AG04449 (cell line): Measurements from ENCODE around the gene DCAF15.

ENCODE experiments used
- CTCF ChIA-PET: fragments of 350-600 bp; formaldehyde crosslinking; extraction: SDS; loops from one replicate; lab custom pipeline; 2021; ENCODE audit warnings: antibody characterized with exemption; lab: Yijun Ruan, JAX
- POLR2A ChIA-PET: fragments of 400-600, 350-600 bp; formaldehyde crosslinking; extraction: SDS; loops from one replicate; lab custom pipeline; 2020; ENCODE audit warnings: antibody characterized with exemption, inconsistent platforms; lab: Yijun Ruan, JAX
- DNase-seq: peaks from one replicate; pipeline ENCODE4 v3.0.0-alpha.2; 2010; ENCODE audit warnings: low read depth, low spot score
- H3K4me3 ChIP-seq: 2 replicates; pipeline ENCODE4 v1.5.1; 2011; ENCODE audit warnings: low read depth, mild to moderate bottlenecking, control low read depth, low read length
- TF ChIP-seq, protein P1 (sequence below): IDR thresholded peaks from one replicate; pipeline ENCODE4 v1.5.1; 2011; ENCODE audit warnings: mild to moderate bottlenecking, moderate library complexity, low read length, control low read depth, inconsistent platforms; ENCODE audit not compliant: insufficient read depth; ENCODE audit errors: missing control alignments

Gene DCAF15

DNA sequence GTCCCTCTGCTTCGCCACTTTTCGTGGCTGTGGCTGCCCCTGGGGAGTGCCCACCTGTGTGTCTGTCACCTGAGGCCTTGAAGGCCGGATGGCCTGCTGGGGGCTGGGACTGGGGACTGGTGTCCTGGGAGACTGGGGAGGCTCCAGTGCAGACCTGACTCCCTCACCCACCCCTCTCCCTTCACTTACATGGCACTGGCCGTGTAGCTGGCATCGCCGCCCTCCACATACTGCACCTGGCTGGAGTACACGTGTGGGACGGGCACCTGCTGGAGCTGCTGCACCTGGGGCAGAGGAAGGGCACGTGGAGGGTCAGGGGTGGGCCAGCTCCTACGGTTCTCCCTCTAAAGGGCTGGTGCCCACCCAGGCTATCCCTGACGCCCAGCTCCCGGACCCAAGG, 25.5 kb downstream of the DCAF15 start:
- TF ChIP-seq, protein P1, sequence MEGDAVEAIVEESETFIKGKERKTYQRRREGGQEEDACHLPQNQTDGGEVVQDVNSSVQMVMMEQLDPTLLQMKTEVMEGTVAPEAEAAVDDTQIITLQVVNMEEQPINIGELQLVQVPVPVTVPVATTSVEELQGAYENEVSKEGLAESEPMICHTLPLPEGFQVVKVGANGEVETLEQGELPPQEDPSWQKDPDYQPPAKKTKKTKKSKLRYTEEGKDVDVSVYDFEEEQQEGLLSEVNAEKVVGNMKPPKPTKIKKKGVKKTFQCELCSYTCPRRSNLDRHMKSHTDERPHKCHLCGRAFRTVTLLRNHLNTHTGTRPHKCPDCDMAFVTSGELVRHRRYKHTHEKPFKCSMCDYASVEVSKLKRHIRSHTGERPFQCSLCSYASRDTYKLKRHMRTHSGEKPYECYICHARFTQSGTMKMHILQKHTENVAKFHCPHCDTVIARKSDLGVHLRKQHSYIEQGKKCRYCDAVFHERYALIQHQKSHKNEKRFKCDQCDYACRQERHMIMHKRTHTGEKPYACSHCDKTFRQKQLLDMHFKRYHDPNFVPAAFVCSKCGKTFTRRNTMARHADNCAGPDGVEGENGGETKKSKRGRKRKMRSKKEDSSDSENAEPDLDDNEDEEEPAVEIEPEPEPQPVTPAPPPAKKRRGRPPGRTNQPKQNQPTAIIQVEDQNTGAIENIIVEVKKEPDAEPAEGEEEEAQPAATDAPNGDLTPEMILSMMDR = no peak
- ChIA-PET CTCF (no interaction called here), POLR2A (interaction anchor here (0.7 kb wide), 1 partner anchor 10 kb away, joined by 3 read pairs; no protein-coding TSS in a partner anchor)
- no peak for DNase-seq
- no peak overlapping the region for H3K4me3 ChIP-seq

DNA sequence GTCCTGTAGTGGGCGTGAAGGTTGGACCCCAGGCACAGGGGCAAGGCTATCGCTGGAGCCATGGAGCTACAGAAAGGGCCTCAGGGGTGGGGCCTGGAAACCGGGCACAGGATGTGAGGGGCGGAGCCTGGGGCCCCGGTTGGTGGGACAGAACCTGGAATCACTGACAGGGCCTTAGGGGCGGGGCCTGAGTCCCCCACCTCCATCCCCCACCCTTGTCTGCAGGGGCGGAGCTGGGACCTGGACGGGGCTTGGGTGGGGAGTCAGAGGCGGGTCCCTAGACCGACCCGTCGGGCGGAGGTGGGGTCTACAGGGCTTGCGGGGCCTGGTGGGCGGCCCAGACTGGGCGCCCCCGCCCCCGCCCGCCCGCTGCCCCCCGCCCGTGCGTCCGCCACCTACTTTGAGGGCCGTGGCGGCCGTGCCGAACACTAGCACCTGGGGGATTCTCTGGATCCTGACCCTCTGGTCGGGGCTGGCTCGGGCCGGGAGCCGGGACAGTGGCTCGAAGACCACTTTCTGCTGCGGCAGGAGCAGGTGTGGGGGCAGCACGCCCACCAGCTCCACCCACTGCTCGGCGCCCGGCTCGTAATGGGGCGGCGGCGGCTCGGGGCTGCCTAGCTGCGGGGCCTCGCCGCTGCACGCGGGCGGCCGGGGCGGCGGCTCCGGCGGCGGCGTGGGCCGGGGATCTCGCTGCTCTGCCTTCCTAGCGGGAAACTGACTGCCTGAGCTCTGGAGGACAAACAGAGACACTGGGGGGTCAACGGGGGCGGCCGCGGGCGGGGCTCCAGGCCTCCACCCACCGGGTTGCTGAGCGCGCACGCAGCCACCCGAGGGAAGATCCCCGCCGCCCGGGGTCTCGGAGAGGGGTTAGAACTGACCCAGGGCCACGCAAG, 26.3 kb downstream of the DCAF15 start:
- no peak for DNase-seq
- TF ChIP-seq, protein P1 = no peak
- H3K4me3 ChIP-seq = no peak overlapping the region; the same call in 1 of the 2 replicates
- ChIA-PET POLR2A (no interaction called here), CTCF (interaction anchor here (0.6 to 1.3 kb wide), 2 partner anchors 15 to 78 kb away, joined by 3 read pairs; no protein-coding TSS in a partner anchor)

DNA sequence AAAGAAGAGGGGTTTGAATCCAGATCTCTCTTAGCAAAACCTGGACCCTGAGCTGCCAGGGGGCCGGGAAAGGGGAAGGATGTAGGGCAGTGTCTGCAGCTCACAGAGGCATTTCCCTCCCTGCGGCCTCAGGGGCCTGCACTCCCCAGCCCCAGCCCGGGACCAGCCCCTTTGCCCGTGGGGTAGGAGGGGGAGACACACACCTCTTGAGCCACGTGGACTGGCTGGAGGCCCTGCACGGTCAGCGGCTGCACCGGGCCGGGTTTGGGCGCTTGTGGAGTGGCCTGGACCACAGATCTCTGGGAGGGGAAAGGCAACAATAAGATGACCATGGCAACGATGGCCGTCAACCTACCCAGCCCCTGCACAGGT, 26.9 kb downstream of the DCAF15 start:
- TF ChIP-seq, protein P1 = no peak
- CTCF ChIA-PET = interaction anchor here (0.6 to 1.3 kb wide), 2 partner anchors 14 to 78 kb away, joined by 3 read pairs; no protein-coding TSS in a partner anchor
- no peak overlapping the region; the same call in 1 of the 2 replicates for H3K4me3 ChIP-seq
- DNase-seq = no peak
- POLR2A ChIA-PET = no interaction called here

DNA sequence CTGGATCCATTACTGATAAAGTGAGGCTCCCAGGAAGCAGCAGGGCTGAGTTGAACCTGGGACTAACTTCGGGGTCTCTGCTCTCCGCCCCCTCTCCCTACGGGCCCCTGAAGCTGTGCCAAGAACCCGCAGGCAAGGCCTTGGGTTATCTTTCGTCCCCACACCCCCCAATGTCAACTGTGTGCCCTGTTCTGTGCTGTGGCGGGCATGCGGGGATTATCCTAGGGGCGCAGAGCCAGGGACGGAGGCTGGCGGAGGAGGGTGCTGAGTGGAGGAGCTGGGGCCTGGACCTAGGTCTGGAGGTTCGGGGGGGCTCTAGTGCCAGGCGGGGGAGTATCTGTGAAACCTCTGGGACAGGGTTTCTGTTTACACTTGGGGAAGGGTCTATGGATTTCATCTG, 27.4 kb downstream of the DCAF15 start:
- DNase-seq = no peak
- CTCF ChIA-PET = interaction anchor here (0.6 to 1.3 kb wide), 2 partner anchors 14 to 79 kb away, joined by 3 read pairs; no protein-coding TSS in a partner anchor
- no peak overlapping the region for H3K4me3 ChIP-seq
- POLR2A ChIA-PET = no interaction called here
- TF ChIP-seq, protein P1 = no peak

DNA sequence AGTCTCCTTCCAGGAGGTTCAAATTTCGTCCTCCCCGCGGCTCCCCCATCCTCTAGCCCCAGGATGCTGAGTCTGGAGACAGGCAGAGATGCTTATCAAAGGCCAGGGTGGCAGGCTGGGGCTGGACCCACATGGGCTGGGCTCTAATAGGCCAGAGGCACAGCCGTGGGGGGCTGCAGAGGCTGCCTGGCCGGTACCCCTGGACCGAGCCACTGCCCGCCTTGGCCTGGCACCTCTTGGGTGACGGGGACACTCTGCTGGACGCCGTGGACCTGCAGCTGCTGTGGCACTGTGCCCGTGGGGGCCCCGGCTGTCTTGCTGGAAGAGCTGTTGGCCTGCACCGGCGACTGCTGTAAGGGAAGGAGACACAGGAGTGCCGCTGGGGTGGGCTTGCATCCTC, 28.0 kb downstream of the DCAF15 start:
- CTCF ChIA-PET = interaction anchor here (0.6 kb wide), 1 partner anchor 37 kb away, joined by 4 read pairs; no protein-coding TSS in a partner anchor
- no peak for DNase-seq
- POLR2A ChIA-PET = no interaction called here
- no peak overlapping the region for H3K4me3 ChIP-seq
- TF ChIP-seq, protein P1 = no peak

DNA sequence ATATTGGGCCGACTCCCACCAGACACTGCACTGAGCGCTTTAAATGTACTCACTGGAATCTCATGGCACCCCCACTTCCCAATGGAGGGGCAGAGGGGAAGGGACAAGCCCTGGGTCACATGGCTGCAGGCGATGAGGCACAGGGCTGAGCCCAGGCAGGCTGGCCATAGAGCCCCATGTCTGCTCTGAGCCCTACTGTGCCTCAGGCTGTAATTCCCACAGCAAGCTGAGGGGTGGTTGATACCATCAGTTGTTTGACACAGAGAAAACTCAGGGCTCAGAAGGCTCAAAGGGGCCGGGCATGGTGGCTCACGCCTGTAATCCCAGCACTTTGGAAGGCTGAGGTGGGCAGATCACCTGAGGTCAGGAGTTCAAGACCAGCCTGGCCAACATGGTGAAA, 28.7 kb downstream of the DCAF15 start:
- H3K4me3 ChIP-seq = no peak overlapping the region
- TF ChIP-seq, protein P1 = no peak
- CTCF ChIA-PET = interaction anchor here (0.6 kb wide), 1 partner anchor 36 kb away, joined by 4 read pairs; no protein-coding TSS in a partner anchor
- POLR2A ChIA-PET = no interaction called here
- DNase-seq = no peak
